HG03457 (cell line): Measurements from ENCODE around the gene EXT2.

Source experiments
- ATAC-seq: cut with Tn5 transposase; IDR thresholded peaks from one replicate; pipeline ENCODE4 v1.9.1; 2021; ENCODE audit warnings: moderate number of reproducible peaks; ENCODE audit not compliant: unreplicated experiment

The EXT2 gene

GRCh38 chr11:44083906-44084305 lies 11.6 kb upstream of the EXT2 start:
- ATAC-seq, result no peak

- ATAC-seq, result no peak
Measured at GRCh38 chr11:44085330-44085729, 10.1 kb upstream of the EXT2 start.

- ATAC-seq, result no peak
Measured at GRCh38 chr11:44088377-44088776, 7.1 kb upstream of the EXT2 start.

GRCh38 chr11:44088871-44089270 lies 6.6 kb upstream of the EXT2 start:
- no peak for ATAC-seq

- ATAC-seq, result no peak
Measured at GRCh38 chr11:44090539-44090938, 4.9 kb upstream of the EXT2 start.

- no peak for ATAC-seq
Measured at GRCh38 chr11:44094260-44094868, 1.1 kb upstream of the EXT2 start.

- no peak for ATAC-seq
Measured at GRCh38 chr11:44096360-44097185, 1.1 kb downstream of the EXT2 start.

GRCh38 chr11:44097821-44098220 lies 2.3 kb downstream of the EXT2 start:
- ATAC-seq, result no peak

- ATAC-seq, result no peak
Measured at GRCh38 chr11:44101098-44101497, 5.6 kb downstream of the EXT2 start.

GRCh38 chr11:44104481-44105294 lies 9.2 kb downstream of the EXT2 start:
- no peak for ATAC-seq

GRCh38 chr11:44108260-44108659 lies 12.8 kb downstream of the EXT2 start:
- ATAC-seq, result no peak

- peak; percentile 92 for ATAC-seq
Measured at GRCh38 chr11:44110231-44110679, 14.8 kb downstream of the EXT2 start.

- no peak for ATAC-seq
Measured at GRCh38 chr11:44112091-44112821, 16.8 kb downstream of the EXT2 start.

- no peak for ATAC-seq
Measured at GRCh38 chr11:44113018-44113417, 17.5 kb downstream of the EXT2 start.

GRCh38 chr11:44113572-44113971 lies 18.1 kb downstream of the EXT2 start:
- ATAC-seq, result no peak

GRCh38 chr11:44116234-44116830 lies 20.9 kb downstream of the EXT2 start:
- ATAC-seq, result no peak

GRCh38 chr11:44120169-44120568 lies 24.7 kb downstream of the EXT2 start:
- no peak for ATAC-seq

GRCh38 chr11:44125598-44125997 lies 30.1 kb downstream of the EXT2 start:
- no peak for ATAC-seq

- no peak for ATAC-seq
Measured at GRCh38 chr11:44126304-44126703, 30.8 kb downstream of the EXT2 start.

- ATAC-seq, result no peak
Measured at GRCh38 chr11:44127130-44127529, 31.7 kb downstream of the EXT2 start.

GRCh38 chr11:44128729-44129128 lies 33.3 kb downstream of the EXT2 start:
- no peak for ATAC-seq
